AG20443 (cell line): ENCODE data around the gene HES6.

Source experiments
- DNase-seq: peaks from one replicate; pipeline ENCODE4 v3.0.0; 2012; ENCODE audit warnings: low spot score, mixed read lengths

The HES6 gene

GRCh38 chr2:238233625-238234024, 6.2 kb downstream of the HES6 start:
- DNase-seq = no peak

GRCh38 chr2:238231809-238232208, 8.0 kb downstream of the HES6 start:
- DNase-seq = no peak

GRCh38 chr2:238231251-238231793, 8.5 kb downstream of the HES6 start:
- DNase-seq = peak; percentile 80

- no peak for DNase-seq
Measured at GRCh38 chr2:238230699-238231098, 9.1 kb downstream of the HES6 start.

GRCh38 chr2:238228700-238229099, 11.1 kb downstream of the HES6 start:
- DNase-seq = no peak

GRCh38 chr2:238227587-238228032, 12.2 kb downstream of the HES6 start:
- DNase-seq = no peak

GRCh38 chr2:238226698-238227586, 12.9 kb downstream of the HES6 start:
- DNase-seq = no peak

- DNase-seq = no peak
Measured at GRCh38 chr2:238225911-238226697, 13.7 kb downstream of the HES6 start.

GRCh38 chr2:238225121-238225520, 14.7 kb downstream of the HES6 start:
- DNase-seq = no peak

- no peak for DNase-seq
Measured at GRCh38 chr2:238224356-238225035, 15.3 kb downstream of the HES6 start.

GRCh38 chr2:238220892-238221521, 18.8 kb downstream of the HES6 start:
- DNase-seq = no peak

- no peak for DNase-seq
Measured at GRCh38 chr2:238220274-238220891, 19.5 kb downstream of the HES6 start.

- DNase-seq = no peak
Measured at GRCh38 chr2:238216651-238217184, 23.1 kb downstream of the HES6 start.

GRCh38 chr2:238207006-238207405, 32.8 kb downstream of the HES6 start:
- no peak for DNase-seq

GRCh38 chr2:238203973-238204683, 35.7 kb downstream of the HES6 start:
- DNase-seq = no peak

- DNase-seq = peak; percentile 100
Measured at GRCh38 chr2:238203094-238203972, 36.5 kb downstream of the HES6 start, which contains the start of gene ILKAP. ILKAP (minus strand) TSS chr2:238203695; CDS start chr2:238203553, 142 bp downstream.

GRCh38 chr2:238202326-238203093, 37.3 kb downstream of the HES6 start:
- peak; percentile 50 for DNase-seq

- DNase-seq = no peak
Measured at GRCh38 chr2:238190445-238190844, 49.4 kb downstream of the HES6 start.
